KOPT-K1 (cell line): ENCODE data around the gene SPOCK2.

Source experiments
- H3K27ac ChIP-seq: fragments of 200-600 bp; sonication (generic); 2 replicates; pipeline ENCODE4 v1.5.1; 2016; ENCODE audit warnings: antibody characterized with exemption, mild to moderate bottlenecking, low read depth, low read length; ENCODE audit not compliant: poor library complexity, severe bottlenecking
- H3K36me3 ChIP-seq: fragments of 200-600 bp; sonication (generic); 2 replicates; pipeline ENCODE4 v1.5.1; 2017; ENCODE audit warnings: antibody characterized with exemption, mild to moderate bottlenecking, low read length, moderate library complexity; ENCODE audit not compliant: insufficient read depth
- H3K9me3 ChIP-seq: fragments of 200-600 bp; sonication (generic); 2 replicates; pipeline ENCODE4 v1.5.1; 2017; ENCODE audit warnings: antibody characterized with exemption, low read length, mild to moderate bottlenecking; ENCODE audit not compliant: insufficient read depth, poor library complexity, severe bottlenecking

SPOCK2 gene

GRCh38 chr10:72029414-72029813, 58.9 kb downstream of the SPOCK2 start:
- no peaks in the 10 kb centered on the region for H3K9me3 ChIP-seq
- no peaks in the 10 kb centered on the region for H3K36me3 ChIP-seq
- H3K27ac ChIP-seq, result no peak overlapping the region

- Histone ChIP-seq H3K36me3 (no peaks in the 10 kb centered on the region), H3K9me3 (no peaks in the 10 kb centered on the region), H3K27ac (no peak overlapping the region)
These were observed 60.9 kb downstream of the SPOCK2 start for GRCh38 chr10:72027498-72027897.

DNA sequence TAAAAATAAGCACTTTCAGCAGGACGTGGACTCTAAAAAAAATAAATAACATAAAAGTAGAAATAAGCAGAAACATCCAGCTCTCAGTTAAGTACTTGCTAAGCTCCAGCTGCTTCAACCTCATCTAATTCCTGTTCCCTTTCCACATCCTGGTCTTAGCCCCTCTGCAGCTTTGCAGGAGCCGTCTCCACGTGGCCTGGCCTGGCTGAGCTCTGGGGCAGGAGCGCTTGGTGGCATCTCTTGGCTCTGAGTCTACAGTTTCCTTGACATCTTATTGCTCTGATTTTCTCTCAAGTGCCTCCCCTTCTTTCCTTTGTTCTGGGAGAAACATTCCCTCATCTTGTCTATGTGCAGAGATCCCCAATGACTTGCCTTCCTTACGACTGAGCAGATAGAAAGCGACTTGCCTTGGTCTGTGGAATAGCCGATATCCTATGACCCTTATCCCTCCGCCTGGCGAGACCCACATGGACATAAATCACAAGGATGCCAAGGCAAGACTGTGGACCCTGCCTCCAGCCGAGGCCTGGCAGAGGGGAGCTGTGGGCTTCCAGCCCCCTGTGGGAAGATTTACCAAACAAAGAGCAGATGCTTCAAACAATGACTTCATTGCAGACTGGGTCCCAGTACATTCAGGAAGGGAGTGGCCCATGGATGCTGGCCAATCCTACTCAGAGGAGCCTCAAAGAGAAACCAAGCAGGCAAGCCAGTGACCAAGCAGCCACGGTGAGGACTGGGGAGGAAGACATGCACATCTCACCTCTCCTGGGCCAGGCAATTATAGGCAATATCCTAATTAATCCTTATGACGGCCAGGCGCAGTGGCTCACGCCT, 61.9 kb downstream of the SPOCK2 start:
- Histone ChIP-seq H3K36me3 (no peaks in the 10 kb centered on the region), H3K27ac (no peak overlapping the region), H3K9me3 (no peaks in the 10 kb centered on the region)

DNA sequence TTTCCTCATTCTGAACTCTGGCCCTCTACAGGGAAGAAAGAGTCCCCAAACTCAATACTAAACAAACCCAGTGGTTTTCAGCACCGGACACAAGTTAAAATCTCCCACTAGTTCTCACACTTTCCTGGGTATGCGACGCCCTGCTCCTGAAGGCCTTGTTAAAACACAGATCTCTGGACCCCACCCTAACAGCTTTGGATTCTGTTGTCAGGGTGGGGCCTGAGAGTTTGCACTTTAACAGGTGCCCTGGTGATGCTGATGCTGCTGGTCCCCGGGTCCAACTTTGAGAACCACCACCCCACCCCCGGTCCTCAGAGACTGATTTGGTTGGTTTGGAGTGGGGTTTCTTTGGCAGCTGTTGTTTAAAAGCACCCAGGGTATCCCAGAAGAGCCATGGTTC, 62.5 kb downstream of the SPOCK2 start:
- H3K27ac ChIP-seq, result no peak overlapping the region
- no peaks in the 10 kb centered on the region for H3K9me3 ChIP-seq
- no peaks in the 10 kb centered on the region for H3K36me3 ChIP-seq

GRCh38 chr10:72025400-72025799, 63.0 kb downstream of the SPOCK2 start:
- H3K9me3 ChIP-seq, result no peaks in the 10 kb centered on the region
- H3K27ac ChIP-seq, result no peak overlapping the region
- no peaks in the 10 kb centered on the region for H3K36me3 ChIP-seq

GRCh38 chr10:72024596-72024995, 63.8 kb downstream of the SPOCK2 start:
- Histone ChIP-seq H3K9me3 (no peaks in the 10 kb centered on the region), H3K36me3 (no peaks in the 10 kb centered on the region), H3K27ac (no peak overlapping the region)

- Histone ChIP-seq H3K36me3 (no peaks in the 10 kb centered on the region), H3K27ac (no peak overlapping the region), H3K9me3 (no peaks in the 10 kb centered on the region)
These were observed 66.1 kb downstream of the SPOCK2 start for GRCh38 chr10:72022228-72022627.

DNA sequence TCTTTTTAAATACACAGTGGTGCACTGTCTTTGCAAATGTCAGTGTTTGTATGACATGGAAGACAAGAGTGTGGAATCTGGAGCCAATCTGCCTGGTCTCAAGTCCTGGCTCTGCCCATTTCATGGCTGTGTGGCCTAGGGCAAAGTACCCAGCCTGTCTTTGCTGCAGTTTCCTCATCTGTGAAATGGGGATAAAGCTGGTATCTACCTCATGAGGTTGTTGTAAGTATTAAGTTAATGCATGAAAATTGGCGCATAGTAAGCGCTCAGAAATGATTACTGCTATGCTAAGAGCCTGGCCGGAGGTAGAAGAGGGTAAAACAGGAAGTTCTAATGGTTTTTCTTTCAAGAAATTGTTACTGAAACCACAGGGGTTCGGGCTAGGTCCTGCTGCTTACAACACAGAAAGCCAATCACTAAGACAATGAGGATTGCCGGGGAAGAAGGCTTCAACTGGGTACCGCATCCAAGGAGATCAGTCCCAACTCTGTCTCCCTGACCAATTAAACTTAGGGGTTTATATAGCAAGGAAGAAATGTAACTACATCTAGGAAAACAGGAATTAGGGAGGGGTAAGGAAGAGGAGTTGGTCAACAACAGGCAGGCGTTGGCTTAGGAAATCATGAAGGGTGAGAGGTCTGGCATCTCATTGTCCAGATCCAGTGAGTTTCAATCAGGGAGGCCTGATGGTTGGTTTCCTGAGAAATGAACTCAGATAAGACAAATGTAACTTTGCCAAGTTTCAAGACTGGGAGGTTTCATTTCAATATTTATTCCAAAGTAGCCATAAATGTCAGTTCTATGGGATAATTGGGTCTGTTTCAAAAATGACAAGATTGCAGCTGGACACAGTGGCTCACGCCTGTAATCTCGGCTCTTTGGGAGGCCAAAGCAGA, 67.2 kb downstream of the SPOCK2 start:
- no peak overlapping the region for H3K27ac ChIP-seq
- no peaks in the 10 kb centered on the region for H3K36me3 ChIP-seq
- H3K9me3 ChIP-seq, result no peaks in the 10 kb centered on the region

DNA sequence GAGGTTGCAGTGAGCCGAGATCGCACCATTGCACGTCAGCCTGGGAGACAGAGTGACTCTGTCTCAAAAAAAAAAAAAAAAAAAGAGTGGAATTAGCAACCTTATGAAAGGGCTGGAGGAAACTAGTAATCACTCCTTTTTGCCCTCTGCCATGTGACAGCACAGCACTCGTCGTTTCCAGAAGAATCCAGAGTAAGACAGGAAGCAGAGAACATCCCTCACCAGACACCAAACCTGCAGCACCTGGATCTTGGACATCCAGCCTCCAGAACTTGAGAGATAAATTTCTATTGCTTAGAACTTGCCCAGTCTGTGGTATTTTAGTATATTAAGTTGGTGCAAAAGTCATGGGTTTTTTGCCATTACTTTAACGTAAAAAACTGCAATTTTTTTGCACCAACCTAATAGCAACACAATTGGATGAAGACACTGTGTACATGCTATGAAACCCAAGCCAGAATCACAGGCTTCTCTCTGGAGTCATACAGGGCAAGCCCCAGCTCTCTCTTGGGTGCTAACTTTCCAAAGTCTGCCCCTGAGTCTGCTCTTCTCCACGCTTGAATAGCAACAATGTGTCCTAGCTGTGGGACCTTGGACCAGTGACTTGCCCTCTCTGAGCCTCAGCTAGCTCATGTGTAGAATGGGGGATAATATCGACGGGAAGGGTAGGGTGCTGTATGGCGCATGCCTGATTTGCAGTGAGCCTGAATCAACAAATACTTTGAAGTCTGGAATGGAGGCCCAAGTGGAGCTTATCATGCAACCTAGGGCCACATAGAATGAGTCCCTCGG, 69.1 kb downstream of the SPOCK2 start:
- H3K27ac ChIP-seq, result no peak overlapping the region
- H3K36me3 ChIP-seq, result no peaks in the 10 kb centered on the region

DNA sequence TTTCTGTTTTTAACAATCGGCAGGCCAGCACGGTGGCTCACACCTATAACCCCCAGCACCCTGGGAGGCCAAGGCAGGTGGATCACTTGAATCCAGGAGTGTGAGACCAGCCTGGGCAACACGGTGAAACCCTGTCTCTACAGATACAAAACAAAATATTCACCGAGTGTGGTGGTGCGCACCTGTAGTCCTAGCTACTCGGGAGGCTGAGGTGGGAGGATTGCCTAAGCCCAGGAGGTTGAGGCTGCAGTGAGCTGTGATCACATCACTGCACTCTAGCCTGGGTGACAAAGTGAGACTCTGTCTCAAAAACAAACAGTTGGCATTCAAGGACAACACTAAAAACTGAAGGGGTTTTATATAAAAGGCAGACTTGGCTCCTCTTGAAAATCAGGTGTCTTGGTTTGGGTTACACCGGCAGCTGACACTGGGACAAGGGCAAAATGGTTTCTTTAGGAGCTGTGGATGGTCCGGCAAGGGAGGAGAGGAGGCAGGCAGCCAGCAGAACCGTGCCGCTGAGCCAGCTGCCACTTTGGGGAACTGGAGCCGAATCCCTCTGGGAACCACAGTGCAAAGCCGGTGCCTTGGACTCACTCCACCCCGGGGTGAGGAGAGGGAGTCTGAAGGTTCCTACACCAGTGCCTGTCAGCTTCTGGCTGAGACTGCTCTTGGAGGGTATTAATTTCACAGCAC, 71.6 kb downstream of the SPOCK2 start:
- Histone ChIP-seq H3K36me3 (no peaks in the 10 kb centered on the region), H3K9me3 (no peaks in the 10 kb centered on the region), H3K27ac (no peak overlapping the region)

More for the DNA sequence above, 69.1 kb downstream of the SPOCK2 start:
- H3K9me3 ChIP-seq, result no peaks in the 10 kb centered on the region

DNA sequence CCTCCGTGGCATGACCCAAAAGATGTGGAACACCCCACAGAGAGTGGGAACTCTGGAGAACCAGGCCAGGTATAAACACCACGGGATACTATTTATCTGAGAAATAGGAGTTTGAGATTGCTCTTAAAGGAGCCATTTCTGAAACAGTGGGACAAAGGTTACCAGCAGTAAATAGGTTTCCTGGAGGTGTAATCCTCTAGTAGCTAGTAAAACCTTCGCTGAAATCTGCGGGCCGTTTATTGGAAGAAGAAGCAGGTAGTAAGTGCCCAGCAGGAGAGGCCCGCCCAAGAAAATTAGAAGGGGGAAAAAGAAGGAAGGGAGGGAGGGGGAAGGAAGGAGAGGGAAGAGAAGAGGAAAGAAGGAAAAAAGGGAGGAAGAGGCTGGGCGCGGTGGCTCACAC, 72.5 kb downstream of the SPOCK2 start:
- Histone ChIP-seq H3K9me3 (no peaks in the 10 kb centered on the region), H3K27ac (no peak overlapping the region), H3K36me3 (no peaks in the 10 kb centered on the region)

DNA sequence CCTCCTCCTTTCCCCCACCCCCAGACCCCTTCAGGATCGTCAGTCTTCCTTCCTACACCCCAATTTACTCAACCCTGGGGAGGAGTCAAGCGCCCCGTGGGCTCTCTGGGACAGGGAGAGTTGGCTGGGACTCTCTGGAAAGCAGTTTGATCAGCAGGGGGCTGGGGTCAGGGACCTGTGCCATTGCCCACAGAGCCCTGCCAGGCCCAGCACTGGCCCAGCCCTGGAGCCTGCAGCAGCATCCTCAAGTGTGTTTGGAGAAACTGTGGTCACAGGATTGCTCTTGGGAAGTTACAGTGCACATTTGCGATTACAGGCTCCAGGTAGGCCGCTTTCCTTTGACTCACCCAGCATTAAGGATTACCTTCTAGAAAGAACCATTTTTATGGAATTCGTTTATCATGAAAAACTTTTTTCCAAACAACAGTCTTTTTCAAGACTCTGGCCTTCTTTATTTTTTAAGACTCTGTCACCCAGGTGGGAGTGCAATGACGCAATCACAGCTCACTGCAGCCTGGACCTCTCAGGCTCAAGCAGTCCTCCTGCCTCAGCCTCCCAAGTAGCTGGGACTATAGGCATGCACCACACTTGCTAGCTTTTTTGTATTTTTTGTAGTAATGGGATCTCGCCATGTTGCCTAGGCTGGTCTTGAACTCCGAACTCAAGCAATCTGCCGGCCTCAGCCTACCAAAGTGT, 73.4 kb downstream of the SPOCK2 start:
- H3K36me3 ChIP-seq, result no peaks in the 10 kb centered on the region
- H3K9me3 ChIP-seq, result no peaks in the 10 kb centered on the region
- H3K27ac ChIP-seq, result no peak overlapping the region

- Histone ChIP-seq H3K36me3 (no peaks in the 10 kb centered on the region), H3K9me3 (no peaks in the 10 kb centered on the region), H3K27ac (no peak overlapping the region)
These were observed 74.2 kb downstream of the SPOCK2 start for GRCh38 chr10:72014197-72014596.
